H1 (cell line): ENCODE data around the gene ALK. TPM values are rescaled to one million over a fixed set of nuclear protein-coding genes. Genes with fewer than 3 reads are reported as not detected.

Source experiments
- CTCF ChIA-PET: fragments of 300-600 bp; sonication (Branson Sonifier 250); formaldehyde crosslinking; loops from one replicate; lab custom pipeline; 2021; ENCODE audit not compliant: partially characterized antibody; lab: Charles Lee
- POLR2A ChIA-PET: fragments of 300-600 bp; sonication (Branson Sonifier 250); formaldehyde crosslinking; loops from one replicate; lab custom pipeline; 2021; ENCODE audit warnings: inconsistent platforms; ENCODE audit not compliant: partially characterized antibody; lab: Charles Lee
- DNase-seq, 2 experiments: peaks; one replicate each; pipeline versions ENCODE4 v3.0.0 to v3.0.0-alpha.2; 2010 to 2022; ENCODE audit warnings: low spot score in 2 of 2, low read depth in 1 of 2, mixed read lengths in 1 of 2
- FAIRE-seq: peaks from 2 replicates; lab custom pipeline; 2011; peaks lifted over from hg19 to GRCh38; lab: Jason Lieb, UNC
- H2AFZ ChIP-seq: 2 replicates; pipeline ENCODE4 v1.8.1; 2012; ENCODE audit warnings: low read length, inconsistent platforms
- H2AK5ac ChIP-seq: 2 replicates; pipeline ENCODE4 v1.6.1; 2013; ENCODE audit warnings: low read depth, low read length
- H2BK120ac ChIP-seq: replicated peaks from 2 replicates; pipeline ENCODE3; 2013; ENCODE audit warnings: low read depth, low read length, inconsistent platforms
- H2BK12ac ChIP-seq: 2 replicates; pipeline ENCODE4 v1.6.1; 2013; ENCODE audit warnings: low read depth, low read length
- H2BK15ac ChIP-seq: 2 replicates; pipeline ENCODE4 v1.6.1; 2013; ENCODE audit warnings: low read length
- H2BK20ac ChIP-seq: 2 replicates; pipeline ENCODE4 v1.6.1; 2013; ENCODE audit warnings: low read length
- H2BK5ac ChIP-seq: 2 replicates; pipeline ENCODE4 v1.6.1; 2013; ENCODE audit warnings: low read depth, low read length
- H3K14ac ChIP-seq: 2 replicates; pipeline ENCODE4 v1.6.1; 2013; ENCODE audit warnings: inconsistent platforms; ENCODE audit not compliant: insufficient read length
- H3K18ac ChIP-seq: 2 replicates; pipeline ENCODE4 v1.6.1; 2013; ENCODE audit warnings: low read length; ENCODE audit errors: extremely low read depth
- H3K23ac ChIP-seq: 2 replicates; pipeline ENCODE4 v1.6.1; 2013; ENCODE audit warnings: inconsistent platforms; ENCODE audit not compliant: insufficient read length
- H3K23me2 ChIP-seq: 2 replicates; pipeline ENCODE4 v1.6.1; 2013; ENCODE audit warnings: low read depth, low read length
- H3K27ac ChIP-seq: 2 replicates; pipeline ENCODE4 v1.6.1; 2011; ENCODE audit warnings: low read depth, low read length, inconsistent platforms
- H3K27me3 ChIP-seq, 4 experiments: replicated peaks in 1 of 4; 1 replicate in 1 of 4; 2 replicates in 3 of 4; pipeline versions ENCODE4 v1.6.1 to v1.8.1; 2011 to 2013; ENCODE audit warnings: low read length in 3 of 4, mild to moderate bottlenecking in 3 of 4, inconsistent platforms in 2 of 4, mixed read lengths in 2 of 4, moderate library complexity in 1 of 4; ENCODE audit not compliant: control insufficient read depth in 3 of 4, insufficient read depth in 3 of 4; ENCODE audit errors: extremely low read depth in 1 of 4
- H3K36me3 ChIP-seq, 4 experiments: 2 replicates each; pipeline versions ENCODE4 v1.6.1 to v1.8.1; 2011 to 2013; ENCODE audit warnings: mild to moderate bottlenecking in 4 of 4, low read length in 3 of 4, moderate library complexity in 2 of 4, control low read depth in 1 of 4, inconsistent platforms in 1 of 4; ENCODE audit not compliant: insufficient read depth in 4 of 4, control insufficient read depth in 2 of 4
- H3K4ac ChIP-seq: replicated peaks from 2 replicates; pipeline ENCODE3; 2013; ENCODE audit warnings: low read length, low read depth, mixed read lengths, inconsistent platforms; ENCODE audit not compliant: insufficient read length
- H3K4me1 ChIP-seq, 4 experiments: replicated peaks in 1 of 4; 1 replicate in 1 of 4; 2 replicates in 3 of 4; pipeline versions ENCODE4 v1.6.1 to v1.8.1; 2011 to 2013; ENCODE audit warnings: low read length in 3 of 4, inconsistent platforms in 2 of 4, mixed read lengths in 1 of 4; ENCODE audit not compliant: insufficient read depth in 4 of 4, control insufficient read depth in 3 of 4
- H3K4me2 ChIP-seq, 2 experiments: 2 replicates each; pipeline versions ENCODE4 v1.6.1 to v1.8.1; 2011 to 2013; ENCODE audit warnings: low read depth in 2 of 2, low read length in 2 of 2, control low read depth in 1 of 2, inconsistent platforms in 1 of 2, mild to moderate bottlenecking in 1 of 2; ENCODE audit not compliant: insufficient read depth in 1 of 2
- H3K4me3 ChIP-seq, 4 experiments: fragments of 200-600, 300-600 bp in 1 of 4; sonication (generic), shearing (Covaris generic), sonication (Bioruptor Twin) in 1 of 4; 2 replicates each; pipeline versions ENCODE4 v1.5.1 to v1.8.1; 2011 to 2016; ENCODE audit warnings: low read length in 4 of 4, low read depth in 3 of 4, control low read depth in 2 of 4, inconsistent platforms in 2 of 4, mild to moderate bottlenecking in 2 of 4, mixed read lengths in 1 of 4, moderate library complexity in 1 of 4; ENCODE audit not compliant: insufficient read depth in 2 of 4; ENCODE audit errors: extremely low read depth in 1 of 4
- H3K56ac ChIP-seq: replicated peaks from 2 replicates; pipeline ENCODE3; 2013; ENCODE audit warnings: low read depth, mild to moderate bottlenecking, mixed read lengths, low read length, inconsistent platforms; ENCODE audit not compliant: insufficient read length
- H3K79me1 ChIP-seq: 2 replicates; pipeline ENCODE4 v1.6.1; 2013; ENCODE audit warnings: low read depth, low read length, control low read depth
- H3K79me2 ChIP-seq, 2 experiments: 2 replicates each; pipeline versions ENCODE4 v1.6.1 to v1.8.1; 2012 to 2013; ENCODE audit warnings: low read length in 2 of 2, mild to moderate bottlenecking in 2 of 2, inconsistent platforms in 1 of 2; ENCODE audit not compliant: insufficient read depth in 2 of 2, control insufficient read depth in 1 of 2
- H3K9ac ChIP-seq, 4 experiments: replicated peaks in 1 of 4; 1 replicate in 1 of 4; 2 replicates in 3 of 4; pipeline versions ENCODE4 v1.6.1 to v1.8.1; 2011 to 2013; ENCODE audit warnings: low read depth in 3 of 4, low read length in 3 of 4, control low read depth in 2 of 4, mild to moderate bottlenecking in 2 of 4, moderate library complexity in 2 of 4, inconsistent platforms in 1 of 4; ENCODE audit errors: extremely low read depth in 1 of 4
- H3K9me3 ChIP-seq, 2 experiments: 2 replicates each; pipeline versions ENCODE4 v1.6.1 to v1.8.1; 2012 to 2013; ENCODE audit warnings: mild to moderate bottlenecking in 2 of 2, moderate library complexity in 2 of 2, control low read depth in 1 of 2, inconsistent platforms in 1 of 2, low read depth in 1 of 2, low read length in 1 of 2, mixed read lengths in 1 of 2; ENCODE audit not compliant: insufficient read depth in 2 of 2
- H4K20me1 ChIP-seq, 2 experiments: replicated peaks in 1 of 2; 2 replicates each; pipeline versions ENCODE3 to v1.8.1; 2011 to 2013; ENCODE audit warnings: inconsistent platforms in 2 of 2, low read length in 2 of 2, mild to moderate bottlenecking in 1 of 2; ENCODE audit not compliant: insufficient read depth in 2 of 2, control insufficient read depth in 1 of 2
- H4K5ac ChIP-seq: 2 replicates; pipeline ENCODE4 v1.6.1; 2013; ENCODE audit warnings: low read length, low read depth, mixed read lengths, inconsistent platforms; ENCODE audit not compliant: insufficient read length
- H4K8ac ChIP-seq: 2 replicates; pipeline ENCODE4 v1.8.0; 2013; ENCODE audit warnings: mild to moderate bottlenecking, moderate library complexity, low read length, inconsistent platforms; ENCODE audit not compliant: insufficient read depth; ENCODE audit errors: extremely low read depth
- H4K91ac ChIP-seq: replicated peaks from 2 replicates; pipeline ENCODE3; 2013; ENCODE audit warnings: low read length, mixed read lengths, inconsistent platforms; ENCODE audit not compliant: insufficient read length
- BCL11A ChIP-seq, 2 experiments: IDR thresholded peaks; one replicate each; pipeline ENCODE4 v1.6.1; 2011; ENCODE audit warnings: low read depth in 2 of 2, low read length in 2 of 2, mild to moderate bottlenecking in 2 of 2
- CBX5 ChIP-seq: fragments of 300-800, 300-1000 bp; sonication (generic); IDR thresholded peaks from 2 replicates; pipeline ENCODE4 v1.7.1; 2016; ENCODE audit warnings: antibody characterized with exemption, low read length, low read depth
- CTCF ChIP-seq, 3 experiments: IDR thresholded peaks; 1 replicate in 2 of 3; 2 replicates in 1 of 3; pipeline versions ENCODE4 v1.5.1 to v1.6.1; 2011; ENCODE audit warnings: low read length in 3 of 3, mild to moderate bottlenecking in 3 of 3, inconsistent platforms in 2 of 3, low read depth in 1 of 3, moderate library complexity in 1 of 3; ENCODE audit not compliant: insufficient read depth in 1 of 3; ENCODE audit errors: control extremely low read depth in 1 of 3
- EGR1 ChIP-seq: IDR thresholded peaks from 2 replicates; pipeline ENCODE4 v1.6.1; 2011; ENCODE audit warnings: low read depth, low read length, borderline replicate concordance
- KDM1A ChIP-seq: fragments of 200-600, 300-600 bp; sonication (generic); IDR thresholded peaks from 2 replicates; pipeline ENCODE4 v1.7.1; 2016; ENCODE audit warnings: mild to moderate bottlenecking, low read length, borderline replicate concordance
- PHF8 ChIP-seq: fragments of 200-600 bp; sonication (generic); conservative IDR thresholded peaks from 2 replicates; pipeline ENCODE4 v1.7.1; 2012; ENCODE audit warnings: low read depth, mild to moderate bottlenecking, inconsistent platforms, low read length, moderate library complexity
- POLR2A ChIP-seq, 2 experiments: IDR thresholded peaks; 1 replicate in 1 of 2; 2 replicates in 1 of 2; pipeline ENCODE4 v1.6.1; 2011; ENCODE audit warnings: low read depth in 2 of 2, low read length in 2 of 2, mild to moderate bottlenecking in 2 of 2; ENCODE audit errors: control extremely low read depth in 1 of 2
- RBBP5 ChIP-seq: IDR thresholded peaks from 2 replicates; pipeline ENCODE4 v1.7.1; 2012; ENCODE audit warnings: low read depth, mild to moderate bottlenecking, inconsistent platforms, low read length, moderate library complexity, borderline replicate concordance
- RNF2 ChIP-seq: fragments of 200-900, 300-1000 bp; sonication (generic); IDR thresholded peaks from 2 replicates; pipeline ENCODE4 v1.7.1; 2016; ENCODE audit warnings: borderline replicate concordance, low read depth, mild to moderate bottlenecking, antibody characterized with exemption, low read length; ENCODE audit not compliant: poor library complexity, severe bottlenecking; ENCODE audit errors: missing control alignments
- TAF7 ChIP-seq: optimal IDR thresholded peaks from 2 replicates; pipeline ENCODE3; 2011; ENCODE audit warnings: low read depth, mild to moderate bottlenecking, inconsistent platforms, low read length, moderate library complexity, borderline replicate concordance
- TBP ChIP-seq: IDR thresholded peaks from 2 replicates; pipeline ENCODE4 v1.6.1; 2011; ENCODE audit warnings: low read depth, low read length, improper control_type of control experiment
- YY1 ChIP-seq: IDR thresholded peaks from 2 replicates; pipeline ENCODE4 v1.6.1; 2011; ENCODE audit warnings: low read depth, mild to moderate bottlenecking, low read length
- WGBS, 2 experiments: shearing (Covaris generic) in 1 of 2; methylation state at CpG; one replicate each; pipeline versions ENCODE4 v1.1.6 to v1.1.7; 2013 to 2015; ENCODE audit warnings: low lambda C conversion rate in 2 of 2, mixed read lengths in 2 of 2, inconsistent platforms in 1 of 2, low coverage in 1 of 2, missing lambda C conversion rate in 1 of 2; ENCODE audit not compliant: insufficient replicate concordance in 2 of 2, insufficient coverage in 1 of 2, insufficient read length in 1 of 2; ENCODE audit errors: extremely low coverage in 1 of 2, missing lambda C conversion rate in 1 of 2; 5-methylcytosine and 5-hydroxymethylcytosine counted together
- polyA plus RNA-seq, 7 experiments: library from polyadenylated mRNA; depleted of rRNA in 3 of 7; stranded (reverse) in 5 of 7; unstranded in 2 of 7; fragments of >200 nt in 5 of 7; fragments of 200-250 nt in 2 of 7; gene quantifications; 1 replicate in 5 of 7; 2 replicates in 1 of 7; 4 replicates in 1 of 7; pipeline versions ENCODE4 v1.2.1 to v1.2.3, GENCODE V29; 2011 to 2013; ENCODE audit warnings: missing spikeins in 2 of 7, mixed read lengths in 2 of 7
- total RNA-seq: library from RNA; stranded (reverse); fragmentation: NEBNext Ultra II Directional; extraction: Animal tissue kit (Norgen Biotek cat#: 25700); gene quantifications from 2 replicates; pipeline ENCODE4 v1.2.1, GENCODE V29; 2021

ALK gene
- total and polyA plus RNA-seq, 2 of the 8 experiments (the other 6 are each of a cell fraction or from before 2014, with no cell fraction given), result 0.02 to 0.09 TPM

- Histone ChIP-seq H3K79me1 (no peaks in the 10 kb centered on the region), H3K23ac (no peak overlapping the region), H3K23me2 (no peaks in the 10 kb centered on the region; the same call in 1 of the 2 replicates), H3K4me1 (no peaks in the 10 kb centered on the region), H3K9me3 (no peaks in the 10 kb centered on the region), H3K4me2 (no peak overlapping the region), H3K56ac (no peak overlapping the region), H2AK5ac (no peak overlapping the region), H2BK5ac (no peak overlapping the region), H4K20me1 (no peaks in the 10 kb centered on the region), H3K4me3 (no peak overlapping the region), H3K79me2 (no peaks in the 10 kb centered on the region), H3K27me3 (no peaks in the 10 kb centered on the region), H4K91ac (no peak overlapping the region), H3K4ac (no peak overlapping the region), H2BK12ac (no peak overlapping the region), H3K9ac (no peak overlapping the region), H2BK20ac (no peak overlapping the region), H3K36me3 (no peaks in the 10 kb centered on the region), H2BK15ac (no peak overlapping the region), H3K27ac (no peak overlapping the region), H4K5ac (no peak overlapping the region), H3K14ac (no peak overlapping the region), H2AFZ (no peak overlapping the region), H3K18ac (no peak overlapping the region), H4K8ac (no peak overlapping the region), H2BK120ac (no peak overlapping the region)
- FAIRE-seq (no peak), DNase-seq (no peak)
- 86% methylated on average over 4 of the region's 4 CpGs; no CpG with 5 or more reads in 1 of the 2 experiments for WGBS, 2 experiments
- POLR2A ChIA-PET, result no interaction called here
- CTCF ChIA-PET, result interaction anchor here (1.2 kb wide), 1 partner anchor 20 kb away, joined by 4 read pairs; no protein-coding TSS in a partner anchor
- TF ChIP-seq POLR2A (IDR thresholded peaks at IDR 0.05; ENCODE audit: control extremely low read depth in 1 of 2, low read depth in 2 of 2, low read length in 2 of 2), result no peak
- no peak for TF ChIP-seq EGR1
- TF ChIP-seq TBP, result no peak
- no peak for TF ChIP-seq CBX5
- TF ChIP-seq RNF2, result no peak
- TF ChIP-seq BCL11A (IDR thresholded peaks at IDR 0.05; ENCODE audit: low read depth in 2 of 2, low read length in 2 of 2), result no peak
- no peak for TF ChIP-seq PHF8
- TF ChIP-seq RBBP5, result no peak
- no peak for TF ChIP-seq KDM1A
- TF ChIP-seq YY1, result no peak
- TF ChIP-seq TAF7, result no peak
- no peak for TF ChIP-seq CTCF (IDR thresholded peaks at IDR 0.05; ENCODE audit: control extremely low read depth in 1 of 3, insufficient read depth in 1 of 3, low read depth in 1 of 3, low read length in 3 of 3)
Measured at GRCh38 chr2:29397713-29398112, 523.7 kb downstream of the ALK start.
